Left ventricle myocardium inferior (tissue), 1 donor: ENCODE measurements around the gene FSD1. TPM values are rescaled to one million over a fixed set of nuclear protein-coding genes. Genes with fewer than 3 reads are reported as not detected.

Experiments
- DNase-seq: peaks from one replicate; pipeline ENCODE4 v3.0.0-alpha.2; 2020
- H3K27ac ChIP-seq: fragments of 200-600 bp; replicated peaks from 2 replicates; pipeline ENCODE4 v1.8.0; 2021
- H3K27me3 ChIP-seq: fragments of 200-600 bp; 2 replicates; pipeline ENCODE4 v1.8.0; 2021; ENCODE audit warnings: low read depth
- H3K36me3 ChIP-seq: fragments of 200-600 bp; 2 replicates; pipeline ENCODE4 v1.8.0; 2021
- H3K4me1 ChIP-seq: fragments of 200-600 bp; 2 replicates; pipeline ENCODE4 v1.8.0; 2021
- H3K4me3 ChIP-seq: fragments of 200-600 bp; 2 replicates; pipeline ENCODE4 v1.8.0; 2021; ENCODE audit warnings: mild to moderate bottlenecking, moderate library complexity
- H3K9me3 ChIP-seq: fragments of 200-600 bp; replicated peaks from 2 replicates; pipeline ENCODE4 v1.8.0; 2021
- CTCF ChIP-seq: fragments of 200-600 bp; IDR thresholded peaks from 2 replicates; pipeline ENCODE4 v1.8.0; 2021; ENCODE audit warnings: antibody characterized with exemption, mild to moderate bottlenecking, borderline replicate concordance
- intact Hi-C: fragments of 100-400 bp; cut with micrococcal nuclease; formaldehyde crosslinking; loops from one replicate; pipeline ENCODE4 v1.11.0; 2022
- total RNA-seq: library from RNA; stranded (reverse); fragmentation: NEBNext Ultra II Directional; extraction: Animal tissue kit (Norgen Biotek cat#: 25700); gene quantifications from one replicate; pipeline ENCODE4 v1.2.1, GENCODE V29; 2021
- donor health status: DM: no; HTN: yes; CAD: no; lungs with severe emphysema.

FSD1 gene
- total RNA-seq, 1 donor from 2014 or later, result not detected

- Histone ChIP-seq H3K4me1 (peaks cover 27% of the 10 kb centered on the region), H3K36me3 (no peaks in the 10 kb centered on the region), H3K9me3 (no peaks in the 10 kb centered on the region), H3K27me3 (no peaks in the 10 kb centered on the region), H3K4me3 (peak within 1 kb of the TSS; percentile 62), H3K27ac (peak within 1 kb of the TSS; percentile 52)
- DNase-seq, result no peak
- TF ChIP-seq CTCF, result no peak
- intact Hi-C loops, result no loop called here
Measured at GRCh38 chr19:4338441-4339355, 34.3 kb downstream of the FSD1 start, which contains the start of gene STAP2. TSS of gene STAP2 (minus strand) at chr19:4338827. CDS start at chr19:4338753, 74 bp downstream.

- Histone ChIP-seq H3K9me3 (no peaks in the 10 kb centered on the region), H3K4me3 (peak overlapping the region; percentile 86), H3K27me3 (no peaks in the 10 kb centered on the region), H3K36me3 (peaks cover 12% of the 10 kb centered on the region), H3K27ac (peak overlapping the region; percentile 98), H3K4me1 (peaks cover 34% of the 10 kb centered on the region)
- no peak for DNase-seq
- TF ChIP-seq CTCF, result no peak
- intact Hi-C loops, result no loop called here
Measured at GRCh38 chr19:4342314-4342614, 37.9 kb downstream of the FSD1 start.

- H3K36me3 ChIP-seq, result peaks cover 13% of the 10 kb centered on the region
- H3K27me3 ChIP-seq, result no peaks in the 10 kb centered on the region
Measured at GRCh38 chr19:4342615-4343369, 38.4 kb downstream of the FSD1 start.

GRCh38 chr19:4343370-4344307, 39.2 kb downstream of the FSD1 start, which contains the start of gene MPND:
TSS of gene MPND (plus strand) at chr19:4343562. CDS start at chr19:4343594, 32 bp downstream.
- peak; percentile 96 for DNase-seq

More at GRCh38 chr19:4342615-4343369, 38.4 kb downstream of the FSD1 start:
- H3K4me3 ChIP-seq, result peak overlapping the region; percentile 86
- H3K27ac ChIP-seq, result peak overlapping the region; percentile 98
- intact Hi-C loops, result no loop called here
- peak; percentile 95 for DNase-seq
- H3K9me3 ChIP-seq, result no peaks in the 10 kb centered on the region
- TF ChIP-seq CTCF, result peak; percentile 37
- peaks cover 32% of the 10 kb centered on the region for H3K4me1 ChIP-seq

More at GRCh38 chr19:4343370-4344307, 39.2 kb downstream of the FSD1 start, which contains the start of gene MPND:
- H3K9me3 ChIP-seq, result no peaks in the 10 kb centered on the region
- peak within 1 kb of the TSS; percentile 86 for H3K4me3 ChIP-seq
- peaks cover 14% of the 10 kb centered on the region for H3K36me3 ChIP-seq
- intact Hi-C loops, result no loop called here
- H3K27me3 ChIP-seq, result no peaks in the 10 kb centered on the region
- TF ChIP-seq CTCF, result no peak
- peaks cover 24% of the 10 kb centered on the region for H3K4me1 ChIP-seq
- H3K27ac ChIP-seq, result peak within 1 kb of the TSS; percentile 98
